ENCODE results near the gene FGF9. TPM values are rescaled to one million over a fixed set of nuclear protein-coding genes. Genes with fewer than 3 reads are reported as not detected.
A peak's percentile ranks its signal among the peaks of the same experiment; 100 is the strongest.

FGF9 gene
- total and polyA plus RNA-seq, 2 experiments from 2014 or later, result 0.65 to 0.75 TPM

GRCh38 chr13:21637296-21637695, 33.6 kb upstream of the FGF9 start:
- WGBS, 2 experiments (ENCODE audit: low coverage in 1 of 2, low lambda C conversion rate in 2 of 2, missing lambda C conversion rate in 2 of 2), result 47 to 59% methylated on average over 13 of the region's 13 CpGs
- in situ Hi-C loops (cut with MboI), result loop anchor here (25.0 kb wide), 1 partner anchor 1125 kb away; no protein-coding TSS in a partner anchor
- TF ChIP-seq EZH2 (IDR thresholded peaks at IDR 0.05; ENCODE audit: insufficient read depth, poor library complexity, severe bottlenecking) (no peak), EZH2phosphoT487 (IDR thresholded peaks at IDR 0.05; ENCODE audit: insufficient read depth, low read depth) (no peak)
- Histone ChIP-seq H3K27ac (no peak overlapping the region), H3K36me3 (ENCODE audit: low read depth) (no peaks in the 10 kb centered on the region), H3K9me3 (ENCODE audit: low read depth) (no peaks in the 10 kb centered on the region), H3K4me3 (no peak overlapping the region), H3F3A (ENCODE audit: insufficient read depth) (no peaks in the 10 kb centered on the region), H4K20me1 (ENCODE audit: insufficient read depth) (no peaks in the 10 kb centered on the region), H3K9ac (no peak overlapping the region), H3K9me2 (ENCODE audit: insufficient read depth) (no peaks in the 10 kb centered on the region), H3K79me2 (ENCODE audit: insufficient read depth) (no peaks in the 10 kb centered on the region), H3K4me2 (ENCODE audit: unreplicated experiment) (no peak overlapping the region), H3K4me1 (ENCODE audit: insufficient read depth) (no peaks in the 10 kb centered on the region), H2AFZ (no peak overlapping the region), H3K27me3 (replicated peaks; ENCODE audit: insufficient read depth) (no peaks in the 10 kb centered on the region)
- peak; percentile 24 for DNase-seq

- peak; percentile 29 for DNase-seq
- Histone ChIP-seq H3K4me2 (ENCODE audit: unreplicated experiment) (no peak overlapping the region), H3K9me3 (ENCODE audit: low read depth) (no peaks in the 10 kb centered on the region), H3K27ac (no peak overlapping the region), H3K4me3 (no peak overlapping the region), H2AFZ (no peak overlapping the region), H3K79me2 (ENCODE audit: insufficient read depth) (no peaks in the 10 kb centered on the region), H3K9me2 (ENCODE audit: insufficient read depth) (no peaks in the 10 kb centered on the region), H4K20me1 (ENCODE audit: insufficient read depth) (no peaks in the 10 kb centered on the region), H3K36me3 (ENCODE audit: low read depth) (no peaks in the 10 kb centered on the region), H3F3A (ENCODE audit: insufficient read depth) (no peaks in the 10 kb centered on the region), H3K27me3 (replicated peaks; ENCODE audit: insufficient read depth) (no peaks in the 10 kb centered on the region), H3K4me1 (ENCODE audit: insufficient read depth) (no peaks in the 10 kb centered on the region), H3K9ac (no peak overlapping the region)
- TF ChIP-seq EZH2 (IDR thresholded peaks at IDR 0.05; ENCODE audit: insufficient read depth, poor library complexity, severe bottlenecking), result no peak
- TF ChIP-seq EZH2phosphoT487 (IDR thresholded peaks at IDR 0.05; ENCODE audit: insufficient read depth, low read depth), result no peak
- in situ Hi-C loops (cut with MboI), result loop anchor here (25.0 kb wide), 1 partner anchor 1124 kb away; no protein-coding TSS in a partner anchor
- WGBS, 2 experiments (ENCODE audit: low coverage in 1 of 2, low lambda C conversion rate in 2 of 2, missing lambda C conversion rate in 2 of 2), result 26 to 28% methylated on average over 6 of the region's 6 CpGs
Observed at GRCh38 chr13:21638319-21639282, 32.3 kb upstream of the FGF9 start.

DNA sequence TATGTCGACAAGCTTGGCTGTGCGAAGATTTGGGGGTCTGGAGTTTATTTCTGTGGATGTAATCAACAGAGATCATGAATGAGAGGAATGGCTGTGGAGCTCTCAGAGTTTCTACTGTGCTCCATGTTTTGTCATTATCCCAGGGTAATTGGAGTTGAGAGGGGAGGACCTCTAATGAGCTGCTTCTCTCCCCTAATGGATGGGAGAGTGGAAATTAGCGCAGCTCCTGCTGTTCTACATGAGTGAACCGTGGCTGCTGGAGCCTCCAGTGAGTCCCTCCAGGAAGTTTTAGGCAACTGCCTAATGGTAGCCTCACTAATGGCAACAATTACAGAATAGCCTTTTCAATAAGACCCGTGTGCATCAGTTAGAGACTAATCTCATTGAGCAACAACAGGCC, 31.3 kb upstream of the FGF9 start:
- Histone ChIP-seq H3K9me2 (ENCODE audit: insufficient read depth) (no peaks in the 10 kb centered on the region), H3K9ac (no peak overlapping the region), H3K4me2 (ENCODE audit: unreplicated experiment) (no peak overlapping the region), H3K4me1 (ENCODE audit: insufficient read depth) (no peaks in the 10 kb centered on the region), H4K20me1 (ENCODE audit: insufficient read depth) (no peaks in the 10 kb centered on the region), H3K4me3 (no peak overlapping the region), H3K79me2 (ENCODE audit: insufficient read depth) (no peaks in the 10 kb centered on the region), H3F3A (ENCODE audit: insufficient read depth) (no peaks in the 10 kb centered on the region), H2AFZ (no peak overlapping the region), H3K27ac (no peak overlapping the region), H3K9me3 (ENCODE audit: low read depth) (no peaks in the 10 kb centered on the region), H3K36me3 (ENCODE audit: low read depth) (no peaks in the 10 kb centered on the region), H3K27me3 (replicated peaks; ENCODE audit: insufficient read depth) (no peaks in the 10 kb centered on the region)
- TF ChIP-seq EZH2phosphoT487 (IDR thresholded peaks at IDR 0.05; ENCODE audit: insufficient read depth, low read depth) (no peak), EZH2 (IDR thresholded peaks at IDR 0.05; ENCODE audit: insufficient read depth, poor library complexity, severe bottlenecking) (no peak)
- 60 to 63% methylated on average over 5 of the region's 5 CpGs for whole genome bisulfite sequencing, 2 experiments (ENCODE audit: low coverage in 1 of 2, low lambda C conversion rate in 2 of 2, missing lambda C conversion rate in 2 of 2)
- DNase-seq, result no peak
- in situ Hi-C loops (cut with MboI), result loop anchor here (25.0 kb wide), 1 partner anchor 1123 kb away; no protein-coding TSS in a partner anchor

DNA sequence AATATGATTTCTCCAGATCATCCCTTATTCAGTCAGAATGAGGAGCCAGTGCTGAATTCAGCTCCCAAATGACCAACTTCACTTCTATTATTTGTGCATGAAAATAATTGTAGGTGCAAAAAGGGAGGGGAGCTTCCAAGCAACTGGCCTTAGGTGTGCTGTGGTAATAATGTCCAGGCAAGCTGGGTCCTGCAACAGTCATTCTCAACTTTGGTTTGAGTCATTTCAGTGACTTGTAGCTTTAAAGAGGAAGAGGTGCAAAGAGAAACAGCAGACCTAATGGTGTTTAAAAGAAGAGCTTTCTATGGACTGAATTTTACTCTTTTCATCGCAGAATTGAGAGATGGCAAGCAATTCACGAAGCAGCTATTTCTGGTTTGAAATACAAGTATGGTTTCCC, 29.2 kb upstream of the FGF9 start:
- WGBS, 2 experiments (ENCODE audit: low coverage in 1 of 2, low lambda C conversion rate in 2 of 2, missing lambda C conversion rate in 2 of 2), result 55 to 64% methylated on average over 2 of the region's 2 CpGs
- in situ Hi-C loops (cut with MboI), result loop anchor here (10.0 to 25.0 kb wide), 2 partner anchors 633 to 1121 kb away; no protein-coding TSS in a partner anchor

More for the DNA sequence above, 29.2 kb upstream of the FGF9 start:
- Histone ChIP-seq H3K4me1 (ENCODE audit: insufficient read depth) (no peaks in the 10 kb centered on the region), H3K4me3 (no peak overlapping the region), H4K20me1 (ENCODE audit: insufficient read depth) (no peaks in the 10 kb centered on the region), H3K27ac (no peak overlapping the region), H3K9me3 (ENCODE audit: low read depth) (no peaks in the 10 kb centered on the region), H3K27me3 (replicated peaks; ENCODE audit: insufficient read depth) (no peaks in the 10 kb centered on the region), H3K79me2 (ENCODE audit: insufficient read depth) (no peaks in the 10 kb centered on the region), H3F3A (ENCODE audit: insufficient read depth) (no peaks in the 10 kb centered on the region), H3K36me3 (ENCODE audit: low read depth) (no peaks in the 10 kb centered on the region), H3K9ac (no peak overlapping the region), H3K4me2 (ENCODE audit: unreplicated experiment) (no peak overlapping the region), H2AFZ (no peak overlapping the region), H3K9me2 (ENCODE audit: insufficient read depth) (no peaks in the 10 kb centered on the region)
- DNase-seq, result no peak
- TF ChIP-seq EZH2phosphoT487 (IDR thresholded peaks at IDR 0.05; ENCODE audit: insufficient read depth, low read depth) (no peak), EZH2 (IDR thresholded peaks at IDR 0.05; ENCODE audit: insufficient read depth, poor library complexity, severe bottlenecking) (no peak)

All from GM23248 (cell line).